K562 (cell line): ENCODE results near the gene PALLD. TPM values are rescaled to one million over a fixed set of nuclear protein-coding genes. Genes with fewer than 3 reads are reported as not detected.

Experiments used
- ATAC-seq: fragments of 200-7000 bp; cut with Tn5 transposase; 3 replicates; pipeline ENCODE4 v1.9.1; 2020; ENCODE audit warnings: moderate library complexity
- BruUV-seq: library from RNA; stranded (reverse); fragments of 400-500 nt; replicated peaks from 2 replicates; lab custom pipeline; 2021; lab: Mats Ljungman, UMichigan
- CTCF ChIA-PET: fragments of 300-600 bp; formaldehyde crosslinking; extraction: SDS; loops from one replicate; lab custom pipeline; 2021; ENCODE audit warnings: low intra/inter-chr PET ratio; lab: Yijun Ruan, JAX
- POLR2A ChIA-PET: fragments of 300-600, 350-650 bp; sonication (Branson Sonifier 250); formaldehyde crosslinking; extraction: SDS; loops from one replicate; lab custom pipeline; 2021; ENCODE audit warnings: antibody characterized with exemption, inconsistent platforms; lab: Yijun Ruan, JAX
- DNase-seq, 4 experiments: peaks; one replicate each; pipeline versions ENCODE4 v3.0.0 to v3.0.0-alpha.2; 2011 to 2018; ENCODE audit warnings: low spot score in 3 of 4, mixed read lengths in 3 of 4; ENCODE audit errors: extremely low read depth in 1 of 4
- FAIRE-seq: peaks from 2 replicates; lab custom pipeline; 2011; peaks lifted over from hg19 to GRCh38; lab: Jason Lieb, UNC
- H2AFZ ChIP-seq: 2 replicates; pipeline ENCODE4 v1.6.0; 2011; ENCODE audit warnings: low read depth, low read length, control low read depth, inconsistent platforms
- H3K27ac ChIP-seq: fragments of 200-600 bp; 3 replicates; pipeline ENCODE4 v1.8.0; 2011; ENCODE audit warnings: low read depth, mild to moderate bottlenecking, control low read depth, inconsistent platforms, low read length, moderate library complexity, mixed read lengths; ENCODE audit errors: extremely low read depth
- H3K27me3 ChIP-seq, 2 experiments: fragments of 300-600 bp in 1 of 2; 2 replicates in 1 of 2; 3 replicates in 1 of 2; pipeline versions ENCODE4 v1.6.0 to v1.8.0; 2011; ENCODE audit warnings: inconsistent platforms in 2 of 2, low read length in 2 of 2, mild to moderate bottlenecking in 1 of 2, mixed read lengths in 1 of 2, moderate library complexity in 1 of 2; ENCODE audit not compliant: control insufficient read depth in 2 of 2, insufficient read depth in 2 of 2
- H3K36me3 ChIP-seq: fragments of 300-600 bp; 3 replicates; pipeline ENCODE4 v1.8.0; 2011; ENCODE audit warnings: mild to moderate bottlenecking, low read length, inconsistent platforms; ENCODE audit not compliant: control insufficient read depth, insufficient read depth
- H3K4me1 ChIP-seq, 2 experiments: fragments of 200-600 bp in 1 of 2; replicated peaks in 1 of 2; 2 replicates in 1 of 2; 3 replicates in 1 of 2; pipeline versions ENCODE4 v1.5.1 to v1.8.0; 2011; ENCODE audit warnings: inconsistent platforms in 2 of 2, low read length in 2 of 2, mild to moderate bottlenecking in 1 of 2, mixed read lengths in 1 of 2, moderate library complexity in 1 of 2; ENCODE audit not compliant: control insufficient read depth in 2 of 2, insufficient read depth in 2 of 2
- H3K4me2 ChIP-seq: 2 replicates; pipeline ENCODE4 v1.6.1; 2011; ENCODE audit warnings: low read length, control low read depth, inconsistent platforms, mixed read lengths; ENCODE audit not compliant: insufficient read depth
- H3K4me3 ChIP-seq: fragments of 200-600 bp; sonication (generic), shearing (Covaris generic); 2 replicates; pipeline ENCODE4 v1.5.1; 2016; ENCODE audit warnings: control low read depth, inconsistent platforms
- H3K79me2 ChIP-seq: fragments of 200-600 bp; 3 replicates; pipeline ENCODE4 v1.8.0; 2011; ENCODE audit warnings: low read length, inconsistent platforms; ENCODE audit not compliant: control insufficient read depth, insufficient read depth
- H3K9ac ChIP-seq, 2 experiments: 2 replicates each; pipeline versions ENCODE4 v1.6.0 to v1.6.1; 2011; ENCODE audit warnings: low read depth in 2 of 2, low read length in 2 of 2, control low read depth in 1 of 2, inconsistent platforms in 1 of 2, mild to moderate bottlenecking in 1 of 2, mixed read lengths in 1 of 2; ENCODE audit not compliant: insufficient read depth in 1 of 2
- H3K9me1 ChIP-seq: one replicate; pipeline ENCODE4 v1.6.0; 2011; ENCODE audit warnings: inconsistent platforms, mild to moderate bottlenecking, low read length, moderate library complexity; ENCODE audit not compliant: control insufficient read depth, insufficient read depth
- H3K9me3 ChIP-seq: replicated peaks from 2 replicates; pipeline ENCODE4 v1.5.1; 2011; ENCODE audit warnings: low read depth, low read length, inconsistent platforms; ENCODE audit not compliant: control insufficient read depth, insufficient read depth
- H4K20me1 ChIP-seq: replicated peaks from 2 replicates; pipeline ENCODE4 v1.6.1; 2011; ENCODE audit warnings: low read length, inconsistent platforms, mixed read lengths; ENCODE audit not compliant: control insufficient read depth, insufficient read depth
- BACH1 ChIP-seq: fragments of 200-800 bp; sonication (Bioruptor generic); IDR thresholded peaks from 2 replicates; pipeline ENCODE4 v1.6.1; 2016; ENCODE audit warnings: missing genetic modification characterization, missing compliant biosample characterization
- CHCHD3 ChIP-seq: fragments of 250-450 bp; sonication (Bioruptor Pico); IDR thresholded peaks from 2 replicates; pipeline ENCODE4 v2.1.2; 2022; ENCODE audit warnings: mild to moderate bottlenecking
- CTBP1 ChIP-seq: fragments of 450-650 bp; IDR thresholded peaks from 2 replicates; pipeline ENCODE4 v1.6.1; 2016; ENCODE audit warnings: borderline replicate concordance
- FOSL1 ChIP-seq: fragments of 200-800 bp; sonication (Bioruptor generic); conservative IDR thresholded peaks from 2 replicates; pipeline ENCODE4 v1.6.1; 2016; ENCODE audit warnings: missing genetic modification characterization, missing compliant biosample characterization
- GTF2E2 ChIP-seq: fragments of 200-800 bp; sonication (Bioruptor generic); IDR thresholded peaks from 2 replicates; pipeline ENCODE4 v1.6.1; 2016; ENCODE audit warnings: missing genetic modification characterization, missing compliant biosample characterization
- HMG20A ChIP-seq: fragments of 450-650 bp; formaldehyde crosslinking; conservative IDR thresholded peaks from 2 replicates; pipeline ENCODE4 v1.4.0; 2020; ENCODE audit warnings: mild to moderate bottlenecking, mixed read lengths
- KLF16 ChIP-seq: IDR thresholded peaks from 2 replicates; pipeline ENCODE4 v1.6.1; 2016; ENCODE audit warnings: antibody characterized with exemption
- MXI1 ChIP-seq: IDR thresholded peaks from 2 replicates; pipeline ENCODE4 v1.6.1; 2011; ENCODE audit warnings: low read depth, mild to moderate bottlenecking, improper control_type of control experiment, low read length
- PRMT5 ChIP-seq: sonication (generic); formaldehyde crosslinking; IDR thresholded peaks from 2 replicates; pipeline ENCODE4 v1.5.0; 2020; ENCODE audit warnings: missing genetic modification reagents
- SAFB2 ChIP-seq: fragments of 200-400 bp; formaldehyde crosslinking; IDR thresholded peaks from 2 replicates; pipeline ENCODE4 v1.6.1; 2018; ENCODE audit warnings: borderline replicate concordance, low read length, low read depth, moderate library complexity; ENCODE audit not compliant: severe bottlenecking
- TRIM25 ChIP-seq: fragments of 450-650 bp; IDR thresholded peaks from 2 replicates; pipeline ENCODE4 v1.7.0; 2016; ENCODE audit warnings: borderline replicate concordance
- ZBTB11 ChIP-seq, 3 experiments: fragments of 200-800 bp in 1 of 3; fragments of 250-450 bp in 1 of 3; fragments of 450-650 bp in 1 of 3; sonication (Bioruptor Pico) in 1 of 3; sonication (Bioruptor generic) in 1 of 3; formaldehyde crosslinking in 1 of 3; IDR thresholded peaks; 2 replicates each; pipeline versions ENCODE4 v1.6.1 to v1.8.0; 2016 to 2022; ENCODE audit warnings: mild to moderate bottlenecking in 2 of 3, missing genetic modification characterization in 2 of 3, missing compliant biosample characterization in 1 of 3, moderate library complexity in 1 of 3
- ZKSCAN3 ChIP-seq: fragments of 250-450 bp; sonication (Bioruptor Pico); IDR thresholded peaks from 2 replicates; pipeline ENCODE4 v1.4.0; 2020
- ZKSCAN8 ChIP-seq: fragments of 200-800 bp; sonication (Bioruptor generic); IDR thresholded peaks from 2 replicates; pipeline ENCODE4 v1.6.1; 2016; ENCODE audit warnings: missing genetic modification characterization, missing compliant biosample characterization
- ZNF23 ChIP-seq: fragments of 250-450 bp; sonication (Bioruptor Pico); IDR thresholded peaks from 2 replicates; pipeline ENCODE4 v1.4.0; 2020; ENCODE audit warnings: mild to moderate bottlenecking
- ZNF408 ChIP-seq: fragments of 250-450 bp; sonication (Bioruptor Pico); IDR thresholded peaks from 2 replicates; pipeline ENCODE4 v1.4.0; 2020; ENCODE audit warnings: low read depth, mild to moderate bottlenecking, moderate library complexity
- WGBS: fragments of 100-300 bp; shearing (Covaris generic); methylation state at CpG from one replicate; pipeline ENCODE4 v1.1.6; 2016; ENCODE audit warnings: low coverage, mixed read lengths; ENCODE audit not compliant: insufficient coverage; ENCODE audit errors: missing lambda C conversion rate; 5-methylcytosine and 5-hydroxymethylcytosine counted together
- in situ Hi-C: fragments of 300-500 bp; cut with MboI; formaldehyde crosslinking; loops from 4 replicates; pipeline ENCODE4 v1.15.0; 2018; ENCODE audit warnings: inconsistent platforms, mixed read lengths
- intact Hi-C: fragments of 100-400 bp; cut with micrococcal nuclease; formaldehyde crosslinking; loops from 2 replicates; pipeline ENCODE4 v1.14.2; 2022
- polyA plus RNA-seq, 8 experiments: library from polyadenylated mRNA; depleted of rRNA in 4 of 8; stranded (reverse) in 5 of 8; unstranded in 3 of 8; fragments of >200 nt; fragmentation: Nextera tagmentation in 2 of 8; fragmentation: Illumina TruSeq in 1 of 8; extraction: Ambion mirVana in 2 of 8; extraction: Trizol in 1 of 8; gene quantifications; 2 replicates each; pipeline versions ENCODE4 v1.2.1 to v1.2.3, GENCODE V29; 2011 to 2014; ENCODE audit warnings: inconsistent platforms in 1 of 8, missing spikeins in 1 of 8
- total RNA-seq, 7 experiments: library from RNA; depleted of rRNA in 6 of 7; stranded (reverse); fragments of >200 nt in 6 of 7; fragmentation: Illumina TruSeq in 2 of 7; extraction: Trizol in 2 of 7; gene quantifications; 2 replicates each; pipeline versions ENCODE4 v1.2.1 to v1.2.3, GENCODE V29; 2011 to 2021; ENCODE audit warnings: low replicate concordance in 1 of 7

Gene PALLD
- total and polyA plus RNA-seq, 9 of the 15 experiments (the other 6 are each of a cell fraction or from before 2014, with no cell fraction given) = 0.01 to 0.35 (median 0.06) TPM; not detected in 3

GRCh38 chr4:168705121-168705520 is 208.3 kb downstream of the PALLD start:
- FAIRE-seq (peak; percentile 19), ATAC-seq (no peak), DNase-seq (no peak)
- Histone ChIP-seq H4K20me1 (no peaks in the 10 kb centered on the region), H3K9me3 (no peaks in the 10 kb centered on the region), H3K79me2 (no peaks in the 10 kb centered on the region), H3K4me1 (no peaks in the 10 kb centered on the region), H3K4me3 (no peak overlapping the region), H3K9ac (no peak overlapping the region)
- CTCF ChIA-PET = no interaction called here
- POLR2A ChIA-PET = no interaction called here
- in situ Hi-C loops (no loop called here), intact Hi-C loops (no loop called here)
- WGBS = 0% methylated on average over 2 of the region's 2 CpGs
- TF ChIP-seq TRIM25 (no peak), MXI1 (no peak), ZNF408 (no peak), FOSL1 (tag) (no peak), ZNF23 (CRISPR knock-in tag) (no peak), ZBTB11 (CRISPR knock-in tag; IDR thresholded peaks at IDR 0.05) (no peak), SAFB2 (no peak), GTF2E2 (tag) (no peak), CHCHD3 (CRISPR knock-in tag) (no peak), KLF16 (no peak), HMG20A (CRISPR knock-in tag) (no peak), BACH1 (tag) (no peak), CTBP1 (no peak), ZKSCAN8 (CRISPR knock-in tag) (no peak), PRMT5 (CRISPR knock-in tag) (no peak), ZKSCAN3 (CRISPR knock-in tag) (no peak)
- TF ChIP-seq, all 486 proteins: peak for 0
- no peak overlapping the region for H2AFZ ChIP-seq
- H3K27ac ChIP-seq = no peak overlapping the region
- H3K36me3 ChIP-seq = no peaks in the 10 kb centered on the region
- H3K27me3 ChIP-seq = no peaks in the 10 kb centered on the region
- no peaks in the 10 kb centered on the region for H3K9me1 ChIP-seq
- no TSS peak for BruUV-seq
- H3K4me2 ChIP-seq = no peak overlapping the region
